IMR-90 (cell line): ENCODE measurements around the gene CMC2. TPM values are rescaled to one million over a fixed set of nuclear protein-coding genes. Genes with fewer than 3 reads are reported as not detected.
A peak's percentile ranks its signal among the peaks of the same experiment; 100 is the strongest.

Experiments used
- ATAC-seq: fragments of 200-7000 bp; cut with Tn5 transposase; 2 replicates; pipeline ENCODE4 v1.9.1; 2020; ENCODE audit warnings: low read depth, mild to moderate bottlenecking, moderate library complexity
- BruUV-seq: library from RNA; stranded (reverse); fragments of 400-500 nt; replicated peaks from 2 replicates; lab custom pipeline; 2021; lab: Mats Ljungman, UMichigan
- CTCF ChIA-PET: fragments of 300-600 bp; formaldehyde crosslinking; extraction: SDS; loops from one replicate; lab custom pipeline; 2021; ENCODE audit warnings: antibody characterized with exemption; lab: Yijun Ruan, JAX
- POLR2A ChIA-PET: fragments of 300-600 bp; sonication (Branson Sonifier 250); formaldehyde crosslinking; loops from one replicate; lab custom pipeline; 2022; ENCODE audit warnings: antibody characterized with exemption; ENCODE audit not compliant: unreplicated experiment; lab: Charles Lee
- DNase-seq: peaks from one replicate; pipeline ENCODE4 v3.0.0; 2013
- H2AFZ ChIP-seq: replicated peaks from 2 replicates; pipeline ENCODE3; 2013; ENCODE audit warnings: low read length, mild to moderate bottlenecking; ENCODE audit not compliant: poor library complexity
- H2AK5ac ChIP-seq: 2 replicates; pipeline ENCODE4 v1.6.1; 2013; ENCODE audit warnings: low read depth, low read length, inconsistent platforms
- H2AK9ac ChIP-seq: replicated peaks from 2 replicates; pipeline ENCODE3; 2013; ENCODE audit warnings: mild to moderate bottlenecking, low read depth, low read length, moderate library complexity; ENCODE audit not compliant: poor library complexity
- H2BK120ac ChIP-seq: 2 replicates; pipeline ENCODE4 v1.6.1; 2013; ENCODE audit warnings: low read depth, low read length, inconsistent platforms
- H2BK15ac ChIP-seq: 3 replicates; pipeline ENCODE4 v1.6.1; 2013; ENCODE audit warnings: low read depth, low read length, inconsistent platforms
- H2BK20ac ChIP-seq: 2 replicates; pipeline ENCODE4 v1.6.1; 2013; ENCODE audit warnings: low read depth, mild to moderate bottlenecking, inconsistent platforms, low read length, moderate library complexity
- H2BK5ac ChIP-seq: 2 replicates; pipeline ENCODE4 v1.6.1; 2013; ENCODE audit warnings: mild to moderate bottlenecking, low read depth, low read length, inconsistent platforms; ENCODE audit not compliant: poor library complexity, severe bottlenecking
- H3K14ac ChIP-seq: replicated peaks from 2 replicates; pipeline ENCODE4 v1.6.1; 2013; ENCODE audit warnings: low read depth, low read length, inconsistent platforms
- H3K18ac ChIP-seq: 2 replicates; pipeline ENCODE4 v1.6.1; 2013; ENCODE audit warnings: low read depth, low read length, control low read depth
- H3K23ac ChIP-seq: 2 replicates; pipeline ENCODE4 v1.6.1; 2013; ENCODE audit warnings: low read depth, low read length, inconsistent platforms
- H3K27ac ChIP-seq: 2 replicates; pipeline ENCODE4 v1.5.1; 2013; ENCODE audit warnings: mild to moderate bottlenecking, control low read depth, low read length; ENCODE audit not compliant: insufficient read depth
- H3K27me3 ChIP-seq: 2 replicates; pipeline ENCODE4 v1.6.1; 2013; ENCODE audit warnings: low read length; ENCODE audit not compliant: control insufficient read depth, insufficient read depth
- H3K36me3 ChIP-seq: 2 replicates; pipeline ENCODE4 v1.6.1; 2013; ENCODE audit warnings: low read length, mixed read lengths; ENCODE audit not compliant: control insufficient read depth, insufficient read depth
- H3K4ac ChIP-seq: 2 replicates; pipeline ENCODE4 v1.6.1; 2013; ENCODE audit warnings: low read depth, low read length, inconsistent platforms
- H3K4me1 ChIP-seq: 2 replicates; pipeline ENCODE4 v1.6.1; 2013; ENCODE audit warnings: low read length, mixed read lengths; ENCODE audit not compliant: control insufficient read depth, insufficient read depth
- H3K4me2 ChIP-seq: 2 replicates; pipeline ENCODE4 v1.6.1; 2013; ENCODE audit warnings: low read depth, mild to moderate bottlenecking, control low read depth, low read length, moderate library complexity
- H3K4me3 ChIP-seq: 2 replicates; pipeline ENCODE4 v1.5.1; 2013; ENCODE audit warnings: low read depth, mild to moderate bottlenecking, control low read depth, low read length, moderate library complexity; ENCODE audit not compliant: insufficient read depth
- H3K56ac ChIP-seq: 2 replicates; pipeline ENCODE4 v1.6.1; 2013; ENCODE audit warnings: low read length, inconsistent platforms; ENCODE audit not compliant: insufficient read depth; ENCODE audit errors: extremely low read depth
- H3K79me1 ChIP-seq, 2 experiments: 2 replicates each; pipeline ENCODE4 v1.6.1; 2013; ENCODE audit warnings: low read length in 2 of 2, inconsistent platforms in 1 of 2, low read depth in 1 of 2
- H3K9ac ChIP-seq: 2 replicates; pipeline ENCODE4 v1.6.1; 2013; ENCODE audit warnings: low read depth, low read length, control low read depth
- H3K9me1 ChIP-seq: 2 replicates; pipeline ENCODE4 v1.6.1; 2013; ENCODE audit warnings: low read length, inconsistent platforms; ENCODE audit not compliant: insufficient read depth
- H3K9me3 ChIP-seq: 2 replicates; pipeline ENCODE4 v1.6.1; 2013; ENCODE audit warnings: low read length; ENCODE audit not compliant: control insufficient read depth, insufficient read depth
- H4K20me1 ChIP-seq: 2 replicates; pipeline ENCODE4 v1.6.1; 2013; ENCODE audit warnings: low read length, inconsistent platforms; ENCODE audit not compliant: insufficient read depth
- H4K5ac ChIP-seq: 2 replicates; pipeline ENCODE4 v1.6.1; 2013; ENCODE audit warnings: mild to moderate bottlenecking, low read depth, low read length, control low read depth
- H4K8ac ChIP-seq, 2 experiments: 2 replicates each; pipeline ENCODE4 v1.6.1; 2013; ENCODE audit warnings: low read depth in 2 of 2, low read length in 2 of 2, control low read depth in 1 of 2, inconsistent platforms in 1 of 2
- H4K91ac ChIP-seq: 2 replicates; pipeline ENCODE4 v1.6.1; 2013; ENCODE audit warnings: low read depth, low read length, inconsistent platforms; ENCODE audit not compliant: insufficient read depth
- CEBPB ChIP-seq: IDR thresholded peaks from 2 replicates; pipeline ENCODE4 v1.6.1; 2012; ENCODE audit warnings: low read depth, low read length, improper control_type of control experiment
- MAFK ChIP-seq: IDR thresholded peaks from 2 replicates; pipeline ENCODE4 v1.6.1; 2012; ENCODE audit warnings: low read depth, low read length, improper control_type of control experiment
- WGBS, 2 experiments: methylation state at CpG; one replicate each; pipeline versions ENCODE4 v1.1.5 to v1.1.7; 2013; ENCODE audit warnings: missing lambda C conversion rate in 2 of 2; ENCODE audit not compliant: insufficient read length in 1 of 2; ENCODE audit errors: extremely low coverage in 2 of 2; 5-methylcytosine and 5-hydroxymethylcytosine counted together
- dilution Hi-C: fragments of 300-500 bp; cut with HindIII; formaldehyde crosslinking; loops from one replicate; pipeline ENCODE4 v1.14.3; 2018; ENCODE audit warnings: low sequenced_read_pairs; ENCODE audit not compliant: unreplicated experiment
- in situ Hi-C: fragments of 300-500 bp; cut with MboI; formaldehyde crosslinking; loops from 3 replicates; pipeline ENCODE4 v1.14.3; 2019; ENCODE audit warnings: low sequenced_read_pairs, inconsistent platforms, mixed read lengths
- intact Hi-C: fragments of 100-400 bp; cut with micrococcal nuclease; formaldehyde crosslinking; loops from 2 replicates; pipeline ENCODE4 v1.10.0; 2022
- polyA plus RNA-seq, 3 experiments: library from polyadenylated mRNA; depleted of rRNA; stranded (reverse); fragments of >200 nt; gene quantifications; 2 replicates each; pipeline ENCODE4 v1.2.3, GENCODE V29; 2012; ENCODE audit warnings: low replicate concordance in 1 of 3
- total RNA-seq: library from RNA; depleted of rRNA; stranded (reverse); fragments of >200 nt; gene quantifications from 2 replicates; pipeline ENCODE4 v1.2.3, GENCODE V29; 2012

Gene CMC2
- total and polyA plus RNA-seq, 2 of the 4 experiments (the other 2 are of a cell fraction), result 57.0 to 104 TPM

DNA sequence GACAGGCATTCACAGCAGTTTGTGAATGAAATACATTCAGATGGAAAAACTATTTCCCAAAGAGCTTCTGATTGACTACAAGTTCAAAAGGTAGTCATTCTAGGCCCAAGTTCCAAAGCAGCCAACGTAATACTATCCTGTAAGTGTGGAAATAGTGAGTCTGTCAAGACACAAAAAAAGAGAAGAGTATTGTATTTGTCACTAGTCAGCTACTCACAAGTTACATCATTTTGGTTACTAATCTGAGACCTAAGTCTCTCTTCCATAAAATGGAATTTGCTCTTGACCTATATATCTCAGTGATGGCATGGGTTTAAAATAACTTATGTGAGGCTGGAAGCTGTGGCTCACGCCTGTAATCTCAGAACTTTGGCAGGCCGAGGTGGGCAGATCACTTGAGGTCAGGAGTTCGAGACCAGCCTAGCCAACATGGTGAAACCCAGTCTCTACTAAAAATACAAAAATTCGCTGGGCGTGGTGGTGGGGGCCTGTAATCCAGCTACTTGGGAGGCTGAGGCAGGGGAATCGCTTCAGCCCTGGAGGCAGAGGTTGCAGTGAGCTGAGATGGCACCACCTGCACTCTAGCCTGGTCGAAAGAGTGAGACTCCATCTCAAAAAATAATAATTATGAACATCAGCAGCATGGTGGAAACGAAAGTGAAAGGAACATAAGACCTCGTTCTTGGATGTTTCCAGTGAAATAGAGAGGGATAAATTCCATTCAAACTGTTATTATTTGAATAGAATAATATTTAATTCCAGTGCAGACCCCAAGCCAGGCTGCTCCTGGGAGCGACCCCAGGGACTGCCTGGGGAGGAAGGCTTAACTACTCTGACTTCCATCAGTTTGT, 2.9 kb downstream of the CMC2 start:
- in situ Hi-C loops, result no loop called here

More for the DNA sequence above, 2.9 kb downstream of the CMC2 start:
- H3K14ac ChIP-seq, result peak overlapping the region; percentile 60
- H2BK20ac ChIP-seq, result no peak overlapping the region
- no TSS peak for BruUV-seq
- peak overlapping the region; percentile 83 for H3K4me2 ChIP-seq
- CTCF ChIA-PET, result interaction anchor here (0.6 to 1.7 kb wide), 13 partner anchors 10 to 204 kb away, joined by 3 to 9 read pairs (median 3); partner anchors contain the start of gene ATMIN
- no peak overlapping the region for H4K91ac ChIP-seq
- H3K4me3 ChIP-seq, result peak overlapping the region; percentile 13; the same call in 1 of the 2 replicates
- DNase-seq (peak; percentile 47), ATAC-seq (no peak)
- no peaks in the 10 kb centered on the region for H3K9me3 ChIP-seq
- no peak overlapping the region for H2BK15ac ChIP-seq
- peak overlapping the region; percentile 0 for H2AK9ac ChIP-seq
- H4K5ac ChIP-seq, result peak overlapping the region; percentile 45; the same call in 1 of the 2 replicates
- H3K9ac ChIP-seq, result 0 out of 2 replicates have a peak overlapping the region, but pooled peaks have one; percentile 51
- WGBS, 2 experiments, result 100% methylated on average over 1 of the region's 11 CpGs; no CpG with 5 or more reads in 1 of the 2 experiments
- no peak overlapping the region for H3K18ac ChIP-seq
- intact Hi-C loops (no loop called here), dilution Hi-C loops (no loop called here)
- H2BK5ac ChIP-seq, result no peak overlapping the region
- H2AFZ ChIP-seq, result no peak overlapping the region
- peaks cover 20% of the 10 kb centered on the region for H4K20me1 ChIP-seq
- H3K36me3 ChIP-seq, result no peaks in the 10 kb centered on the region
- peak overlapping the region; percentile 66; the same call in 1 of the 2 replicates for H3K23ac ChIP-seq
- no peak overlapping the region for H2BK120ac ChIP-seq
- H3K79me1 ChIP-seq, result peaks cover 11 to 50% of the 10 kb centered on the region in 2 experiments; a peak in 3 of 4 replicates
- peak overlapping the region; percentile 30; the same call in 1 of the 2 replicates for H3K4ac ChIP-seq
- POLR2A ChIA-PET, result no interaction called here
- no peak for TF ChIP-seq MAFK
- peak; percentile 45; the same call in 1 of the 2 replicates for TF ChIP-seq CEBPB
- peak overlapping the region; percentile 5; the same call in 1 of the 2 replicates for H2AK5ac ChIP-seq
- H3K4me1 ChIP-seq, result peaks cover 2% of the 10 kb centered on the region; the same call in 1 of the 2 replicates
- H3K56ac ChIP-seq, result no peak overlapping the region
- H3K27me3 ChIP-seq, result no peaks in the 10 kb centered on the region
- H3K9me1 ChIP-seq, result peaks cover 2% of the 10 kb centered on the region; the same call in 1 of the 2 replicates
- no peak overlapping the region for H3K27ac ChIP-seq
- H4K8ac ChIP-seq, result peak overlapping the region in 1 of 2 experiments; percentile 7; a peak in 1 of 4 replicates
